HG03432 (cell line): ENCODE results near the gene SLC37A1.

Experiments used
- ATAC-seq: cut with Tn5 transposase; IDR thresholded peaks from one replicate; pipeline ENCODE4 v1.9.1; 2021; ENCODE audit warnings: mild to moderate bottlenecking, moderate library complexity; ENCODE audit not compliant: unreplicated experiment

SLC37A1 gene

GRCh38 chr21:42503711-42504110 is 9.9 kb upstream of the SLC37A1 start:
- ATAC-seq = no peak

- peak; percentile 85 for ATAC-seq
Measured at GRCh38 chr21:42505090-42505726, 8.4 kb upstream of the SLC37A1 start.

GRCh38 chr21:42507418-42507817 is 6.2 kb upstream of the SLC37A1 start:
- ATAC-seq = no peak

- no peak for ATAC-seq
Measured at GRCh38 chr21:42508371-42508770, 5.3 kb upstream of the SLC37A1 start.

- ATAC-seq = no peak
Measured at GRCh38 chr21:42509244-42509643, 4.4 kb upstream of the SLC37A1 start.

GRCh38 chr21:42512346-42513034 is 1.2 kb upstream of the SLC37A1 start:
- ATAC-seq = no peak

- ATAC-seq = peak; percentile 61
Measured at GRCh38 chr21:42513985-42514882, 582 bp downstream of the SLC37A1 start.

GRCh38 chr21:42514883-42515228 is 1.2 kb downstream of the SLC37A1 start:
- no peak for ATAC-seq

GRCh38 chr21:42515708-42516502 is 2.3 kb downstream of the SLC37A1 start:
- no peak for ATAC-seq

- ATAC-seq = no peak
Measured at GRCh38 chr21:42518215-42518614, 4.6 kb downstream of the SLC37A1 start.

GRCh38 chr21:42518626-42519025 is 5.0 kb downstream of the SLC37A1 start:
- no peak for ATAC-seq

- ATAC-seq = no peak
Measured at GRCh38 chr21:42520628-42521253, 7.1 kb downstream of the SLC37A1 start.

GRCh38 chr21:42521384-42521783 is 7.7 kb downstream of the SLC37A1 start:
- no peak for ATAC-seq

- no peak for ATAC-seq
Measured at GRCh38 chr21:42521805-42522204, 8.2 kb downstream of the SLC37A1 start.

- ATAC-seq = no peak
Measured at GRCh38 chr21:42522271-42522670, 8.6 kb downstream of the SLC37A1 start.

GRCh38 chr21:42522771-42523170 is 9.1 kb downstream of the SLC37A1 start:
- ATAC-seq = no peak

GRCh38 chr21:42523211-42523610 is 9.6 kb downstream of the SLC37A1 start:
- ATAC-seq = no peak

GRCh38 chr21:42523941-42524340 is 10.3 kb downstream of the SLC37A1 start:
- ATAC-seq = no peak

- peak; percentile 75 for ATAC-seq
Measured at GRCh38 chr21:42524341-42525028, 10.8 kb downstream of the SLC37A1 start.

GRCh38 chr21:42525029-42525581 is 11.5 kb downstream of the SLC37A1 start:
- ATAC-seq = peak; percentile 25
